Breast epithelium (tissue), 4 donors: ENCODE results near the gene ALX1. TPM values are rescaled to one million over a fixed set of nuclear protein-coding genes. Genes with fewer than 3 reads are reported as not detected.

ENCODE experiments used
- DNase-seq, 2 donors: peaks; one replicate each; pipeline ENCODE4 v3.0.0-alpha.2; 2019; ENCODE audit warnings: low spot score in 2 of 2
- H3K27ac ChIP-seq, 2 donors: fragments of 200-600 bp; sonication (generic) in 1 of 2; one replicate each; pipeline ENCODE4 v1.5.1; 2016 to 2019; ENCODE audit warnings: mild to moderate bottlenecking in 1 of 2
- H3K27me3 ChIP-seq, 2 donors: fragments of 200-600 bp; sonication (generic) in 1 of 2; one replicate each; pipeline versions ENCODE4 v1.5.1 to v1.6.0; 2017 to 2019; ENCODE audit warnings: control low read depth in 1 of 2, mild to moderate bottlenecking in 1 of 2
- H3K36me3 ChIP-seq: fragments of 200-600 bp; one replicate; pipeline ENCODE4 v1.5.1; 2019
- H3K4me1 ChIP-seq, 2 donors: fragments of 200-600 bp; sonication (generic); one replicate each; pipeline ENCODE4 v1.5.1; 2016 to 2019; ENCODE audit warnings: control low read depth in 1 of 2
- H3K4me3 ChIP-seq, 3 donors: fragments of 200-600 bp; sonication (generic); 1 replicate in 2 of 3; 2 replicates in 1 of 3; pipeline ENCODE4 v1.5.1; 2016 to 2019; ENCODE audit warnings: mild to moderate bottlenecking in 3 of 3, moderate library complexity in 2 of 3
- H3K9me3 ChIP-seq, 2 donors: fragments of 200-600 bp; sonication (generic) in 1 of 2; one replicate each; pipeline ENCODE4 v1.5.1; 2016 to 2019; ENCODE audit warnings: control low read depth in 1 of 2
- CTCF ChIP-seq, 3 donors: fragments of 450-650 bp; IDR thresholded peaks; one replicate each; pipeline ENCODE4 v1.5.1; 2016 to 2017; ENCODE audit warnings: antibody characterized with exemption in 3 of 3, mild to moderate bottlenecking in 3 of 3, moderate library complexity in 3 of 3
- POLR2A ChIP-seq: fragments of 450-650 bp; IDR thresholded peaks from one replicate; pipeline ENCODE4 v1.6.1; 2016; ENCODE audit warnings: antibody characterized with exemption, mild to moderate bottlenecking, moderate library complexity
- POLR2AphosphoS5 ChIP-seq, 3 donors: sonication (generic); formaldehyde crosslinking; IDR thresholded peaks; one replicate each; pipeline ENCODE4 v1.6.1; 2017; ENCODE audit warnings: antibody characterized with exemption in 3 of 3
- intact Hi-C: fragments of 100-400 bp; cut with DNase I; formaldehyde crosslinking; loops from one replicate; pipeline ENCODE4 v1.15.1; 2023; ENCODE audit warnings: low total_unique reads
- total RNA-seq, 3 donors: library from RNA; depleted of rRNA; stranded (reverse); fragments of >200 nt; gene quantifications; one replicate each; pipeline ENCODE4 v1.1.0, GENCODE V29; 2016

Gene ALX1
- total RNA-seq, 3 donors from 2014 or later = 2.9 TPM; not detected in 2

- intact Hi-C loops = no loop called here
- DNase-seq = no peak
- H3K27ac ChIP-seq = no peak overlapping the region
- TF ChIP-seq POLR2AphosphoS5 (IDR thresholded peaks at IDR 0.05) (no peak), CTCF (IDR thresholded peaks at IDR 0.05) (no peak), POLR2A (no peak)
- no peak overlapping the region for H3K4me3 ChIP-seq
- H3K4me1 ChIP-seq = no peaks in the 10 kb centered on the region
- no peaks in the 10 kb centered on the region for H3K36me3 ChIP-seq
- H3K27me3 ChIP-seq = peaks cover 0 to 79% of the 10 kb centered on the region in 2 donors
- H3K9me3 ChIP-seq = peaks cover 0 to 20% of the 10 kb centered on the region in 2 donors
These were observed 4.6 kb upstream of the ALX1 start for GRCh38 chr12:85275374-85275773.

DNA sequence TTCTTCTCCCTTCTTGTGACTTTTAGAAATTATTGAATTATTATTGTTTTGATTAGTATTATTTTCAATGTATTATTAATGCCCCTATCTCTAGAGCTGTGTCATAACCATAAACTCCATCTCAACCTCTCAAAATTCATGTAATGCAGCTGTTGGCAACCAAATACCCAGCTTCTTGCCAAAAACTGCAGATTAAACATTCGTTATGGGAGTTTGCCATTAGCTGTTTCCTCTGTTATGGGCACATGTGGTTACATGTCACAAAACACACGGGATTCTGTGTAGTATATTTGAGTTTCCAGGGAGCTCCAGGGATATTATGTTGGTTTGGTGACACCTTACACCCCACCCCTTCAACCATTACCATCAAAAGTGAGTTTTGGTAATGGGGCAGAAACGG lies 2.8 kb upstream of the ALX1 start:
- peaks cover 0 to 90% of the 10 kb centered on the region in 2 donors for H3K27me3 ChIP-seq

GRCh38 chr12:85277900-85278597 lies 2.0 kb upstream of the ALX1 start:
- peaks cover 0 to 92% of the 10 kb centered on the region in 2 donors for H3K27me3 ChIP-seq
- H3K9me3 ChIP-seq = peaks cover 0 to 20% of the 10 kb centered on the region in 2 donors
- intact Hi-C loops = no loop called here
- no peaks in the 10 kb centered on the region for H3K4me1 ChIP-seq
- H3K27ac ChIP-seq = no peak overlapping the region
- H3K36me3 ChIP-seq = no peaks in the 10 kb centered on the region
- no peak for DNase-seq
- TF ChIP-seq POLR2A (no peak), POLR2AphosphoS5 (IDR thresholded peaks at IDR 0.05) (no peak), CTCF (IDR thresholded peaks at IDR 0.05) (no peak)
- no peak overlapping the region for H3K4me3 ChIP-seq

More for the DNA sequence above, 2.8 kb upstream of the ALX1 start:
- intact Hi-C loops = no loop called here
- Histone ChIP-seq H3K9me3 (peaks cover 0 to 20% of the 10 kb centered on the region in 2 donors), H3K36me3 (no peaks in the 10 kb centered on the region), H3K4me1 (no peaks in the 10 kb centered on the region), H3K4me3 (no peak overlapping the region), H3K27ac (no peak overlapping the region)
- no peak for DNase-seq
- TF ChIP-seq POLR2A (no peak), CTCF (IDR thresholded peaks at IDR 0.05) (no peak), POLR2AphosphoS5 (IDR thresholded peaks at IDR 0.05) (no peak)

DNA sequence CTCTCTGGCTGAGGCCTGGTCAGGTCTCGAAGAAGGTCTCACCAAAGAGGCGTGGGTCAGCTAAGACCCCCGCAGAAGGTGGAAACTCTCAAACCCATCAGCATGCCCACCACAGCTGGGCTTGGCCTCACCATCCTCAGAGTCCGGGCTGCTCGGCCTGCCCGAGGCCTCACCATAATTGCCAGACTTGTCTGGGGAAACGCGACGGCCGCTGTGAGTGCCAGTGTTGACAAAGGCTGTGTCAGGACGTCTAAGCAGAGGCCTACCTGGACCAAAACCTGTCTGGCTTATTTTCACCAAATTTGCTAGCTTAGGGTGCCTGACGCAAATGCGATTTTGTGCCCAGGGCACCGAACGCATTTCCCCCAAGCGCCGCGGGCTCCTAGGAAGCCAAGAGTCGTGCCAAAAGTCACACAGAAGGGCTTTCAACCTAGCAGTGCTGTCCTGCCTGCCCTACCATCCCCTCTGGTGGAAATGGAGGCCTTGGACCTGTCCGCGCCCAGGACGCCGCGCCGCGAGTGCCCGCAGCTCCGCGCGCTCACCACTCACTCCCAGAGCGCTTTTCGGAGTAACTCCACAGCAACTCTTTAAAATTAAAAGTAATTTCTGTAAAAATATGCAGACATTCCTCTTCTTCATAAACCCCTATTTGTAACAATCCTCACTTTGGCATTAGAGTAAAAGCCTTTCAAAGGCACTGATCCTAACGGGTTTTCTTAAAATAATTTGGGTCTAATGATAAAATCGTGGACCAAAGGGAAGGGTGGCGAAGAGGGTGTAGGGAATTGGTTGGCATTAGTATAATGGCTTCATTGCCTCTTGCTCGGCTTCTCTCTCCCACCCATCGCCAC lies 1.2 kb upstream of the ALX1 start:
- H3K27me3 ChIP-seq = peaks cover 0 to 92% of the 10 kb centered on the region in 2 donors
- intact Hi-C loops = no loop called here
- H3K27ac ChIP-seq = no peak overlapping the region
- peaks cover 0 to 20% of the 10 kb centered on the region in 2 donors for H3K9me3 ChIP-seq
- H3K4me1 ChIP-seq = no peaks in the 10 kb centered on the region
- TF ChIP-seq CTCF (IDR thresholded peaks at IDR 0.05) = no peak
- no peak for TF ChIP-seq POLR2A
- no peak for TF ChIP-seq POLR2AphosphoS5 (IDR thresholded peaks at IDR 0.05)
- H3K36me3 ChIP-seq = no peaks in the 10 kb centered on the region
- H3K4me3 ChIP-seq = peak overlapping the region in 2 of 3 donors; percentile 53 to 61
- no peak for DNase-seq
